Smooth muscle cell of the brain vasculature (primary cell): ENCODE data around the gene GLRA3.

Source experiments
- DNase-seq: peaks from one replicate; pipeline ENCODE4 v3.0.0-alpha.2; 2012; ENCODE audit warnings: low read depth, low spot score

Gene GLRA3

DNA sequence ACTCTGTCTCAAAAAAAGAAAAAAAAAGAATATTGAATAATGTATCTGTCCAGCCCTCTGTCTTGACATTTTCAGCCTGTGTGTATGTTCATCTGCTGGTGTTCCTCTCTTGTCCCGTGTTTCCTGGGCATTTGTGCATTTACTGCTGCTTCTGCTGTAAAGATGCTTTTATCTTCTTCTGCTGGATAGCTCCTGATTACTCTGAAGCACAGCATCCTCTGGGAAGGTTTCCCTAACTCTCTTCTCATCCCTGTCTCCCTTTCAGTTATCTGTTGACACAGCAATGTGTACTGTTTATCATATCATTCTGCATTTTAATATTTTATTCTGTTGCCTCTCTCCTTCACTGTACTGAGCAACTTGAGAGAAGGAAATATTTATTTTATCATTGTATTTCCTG, 232.5 kb downstream of the GLRA3 start:
- DNase-seq: no peak

DNA sequence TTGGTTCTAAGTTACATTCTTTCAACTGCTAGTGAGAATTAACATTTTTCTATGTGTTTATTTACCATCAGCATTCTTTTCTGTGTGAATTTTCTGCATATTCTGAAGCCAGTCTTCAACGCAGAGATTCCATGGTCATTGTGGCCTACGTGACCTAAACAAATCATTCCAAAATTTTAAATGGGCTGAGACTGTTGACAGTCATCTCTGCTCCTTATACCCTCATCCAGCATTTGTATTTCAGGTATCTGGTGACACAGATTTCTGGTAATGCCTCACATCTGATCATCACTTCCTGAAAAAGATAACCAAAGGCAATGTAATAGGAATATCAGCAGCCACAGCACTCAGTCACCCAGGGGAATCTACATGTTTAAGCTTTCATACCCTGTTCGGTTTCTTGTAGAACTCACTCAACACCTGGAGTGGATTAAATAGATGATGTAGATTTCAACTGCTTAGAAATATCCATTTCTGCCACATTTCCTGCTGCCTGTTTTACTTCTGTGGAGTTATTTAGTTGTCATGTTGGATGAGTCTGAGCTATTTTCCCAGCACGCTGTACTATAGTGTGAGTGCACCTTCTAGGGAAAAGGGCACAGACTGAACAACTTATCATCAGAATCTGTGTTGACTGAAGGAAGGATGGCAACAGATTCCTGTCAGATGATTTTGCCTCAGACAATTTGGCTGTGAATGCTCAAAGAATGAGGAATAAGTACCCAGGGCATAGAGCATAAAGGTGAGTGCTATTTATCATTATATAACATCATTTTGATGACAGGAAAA, 233.7 kb downstream of the GLRA3 start:
- DNase-seq: no peak

DNA sequence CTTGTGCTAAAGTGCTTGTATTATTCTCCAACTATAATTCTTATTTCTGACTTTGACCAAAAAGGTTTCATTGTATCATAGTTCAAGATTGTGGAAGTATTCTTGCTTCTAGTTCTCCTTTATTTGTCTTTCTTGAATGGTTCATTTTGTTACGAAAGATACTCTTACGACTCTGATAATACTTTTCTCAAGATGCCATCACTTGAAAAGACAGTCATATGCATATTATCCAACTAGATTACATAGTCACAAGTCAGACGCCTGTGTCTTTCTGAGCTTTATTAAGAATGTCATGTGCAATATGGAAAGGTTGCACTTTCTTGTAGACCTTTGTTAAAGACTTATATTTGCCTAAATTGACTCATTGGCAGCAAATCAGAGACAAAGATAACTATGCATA, 235.3 kb downstream of the GLRA3 start:
- no peak for DNase-seq

DNA sequence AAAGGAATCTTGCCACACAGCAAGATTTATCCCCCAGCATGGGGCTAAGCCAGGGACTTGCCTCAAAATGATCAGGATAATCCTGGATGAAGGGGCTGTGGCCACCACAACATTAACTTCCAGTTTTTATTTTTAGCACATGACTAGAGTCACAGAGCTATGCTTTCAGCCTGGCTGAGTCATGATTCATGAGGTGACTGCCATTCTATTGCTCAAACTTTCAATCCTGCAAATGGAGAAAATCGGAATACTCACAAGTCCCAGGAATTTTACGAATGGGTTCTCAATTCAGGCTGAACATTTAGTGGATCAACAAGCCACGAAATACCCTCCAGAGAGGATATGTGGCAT, 236.1 kb downstream of the GLRA3 start:
- DNase-seq: no peak

DNA sequence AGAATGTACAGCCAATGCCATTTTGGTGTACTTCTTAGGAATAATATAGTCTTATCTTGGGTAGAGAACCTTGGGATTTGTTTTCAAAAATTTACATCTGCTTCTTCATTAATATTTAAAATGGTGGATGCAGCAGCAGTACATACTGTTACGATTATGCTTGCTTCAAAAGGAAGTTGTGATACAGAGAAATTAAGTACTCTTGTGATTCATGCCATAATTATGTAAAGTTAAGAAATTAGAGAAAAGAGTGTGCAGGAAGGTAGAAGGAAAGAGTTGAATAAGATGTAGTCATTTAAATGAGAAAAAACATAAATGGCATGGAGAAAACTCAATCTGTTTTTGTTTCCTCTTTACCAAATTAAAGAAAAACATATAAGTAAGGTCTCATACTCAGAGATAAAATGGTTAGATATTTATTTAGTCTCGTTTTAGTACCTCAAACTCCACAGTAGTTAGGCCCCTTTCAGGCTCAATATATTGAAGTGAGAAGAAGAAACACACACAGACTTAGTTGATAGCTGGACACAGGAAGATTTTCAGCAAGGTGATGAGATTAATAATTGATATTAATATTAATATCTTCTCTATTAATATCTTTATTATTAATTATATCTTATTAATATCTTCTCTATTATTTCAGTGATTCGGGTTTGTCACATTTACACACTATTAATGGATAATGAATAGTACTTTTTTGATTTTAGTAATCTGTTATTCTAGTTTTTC, 236.6 kb downstream of the GLRA3 start:
- no peak for DNase-seq

DNA sequence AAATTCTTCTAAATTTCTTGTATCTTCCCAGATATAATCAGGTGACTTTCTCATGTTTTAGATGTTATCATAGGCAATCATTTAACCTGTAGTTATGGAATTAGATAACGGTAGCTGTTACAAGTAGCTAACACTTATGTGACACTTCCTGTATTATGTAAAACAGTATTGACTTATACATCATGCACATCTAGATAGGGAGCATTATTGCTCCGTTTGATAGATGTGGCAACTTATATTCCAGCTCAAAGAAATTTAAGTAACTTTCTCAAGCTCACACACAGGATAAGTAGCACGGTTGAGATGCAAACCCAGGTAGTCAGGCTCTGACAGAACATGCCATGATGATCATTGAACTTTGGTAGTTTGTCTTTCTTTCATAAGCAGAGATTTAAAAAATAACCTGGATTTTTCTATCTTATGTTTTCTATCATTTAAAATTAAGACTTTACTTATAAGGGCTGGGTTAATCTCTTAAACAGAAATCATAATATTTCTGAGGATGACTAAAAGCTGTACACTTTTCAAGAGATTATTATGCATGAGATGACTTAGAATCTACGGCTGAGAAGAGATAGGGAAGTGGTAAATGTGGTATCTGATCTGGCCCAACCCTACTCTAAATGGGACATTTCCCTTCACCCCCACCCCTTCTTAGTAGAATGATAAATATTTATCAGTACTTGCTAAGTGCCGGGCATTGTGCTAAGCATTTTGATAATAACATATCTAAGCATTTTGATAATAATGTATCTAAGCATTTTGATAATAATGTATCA, 237.6 kb downstream of the GLRA3 start:
- DNase-seq: no peak

DNA sequence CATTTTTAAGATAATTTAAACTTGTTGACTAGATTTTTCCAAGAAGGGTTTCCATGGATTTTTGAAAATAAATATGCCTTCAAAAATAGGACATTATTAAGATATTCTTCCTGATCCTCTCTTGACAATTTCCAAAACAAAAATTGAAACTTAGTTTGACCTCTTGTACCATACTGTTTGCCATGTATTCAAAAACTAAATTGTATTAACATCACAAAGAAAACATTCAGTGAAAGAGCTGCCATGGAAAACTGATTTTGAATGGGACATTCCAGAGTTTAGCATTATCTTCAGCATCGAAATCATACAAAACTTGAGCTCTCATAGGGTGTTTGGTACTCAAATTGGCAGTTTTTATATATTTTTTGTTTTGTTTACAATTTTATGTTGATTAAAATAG, 238.7 kb downstream of the GLRA3 start:
- DNase-seq: no peak
